Body of pancreas (tissue), 4 donors: ENCODE results near the gene GSK3B.

Experiments used
- POLR2A ChIP-seq, 3 donors: fragments of 450-650 bp; IDR thresholded peaks; one replicate each; pipeline ENCODE4 v1.6.1; 2016; ENCODE audit warnings: antibody characterized with exemption in 3 of 3, mild to moderate bottlenecking in 2 of 3
- TF ChIP-seq, protein P1 (sequence below), 7 experiments: fragments of 450-650 bp in 4 of 7; fragments of 200-600 bp in 3 of 7; sonication (generic) in 3 of 7; IDR thresholded peaks; one replicate each; pipeline ENCODE4 v1.5.1; 2016 to 2019; ENCODE audit warnings: antibody characterized with exemption in 7 of 7

GRCh38 chr3:119849126-119849525 is 245.1 kb downstream of the GSK3B start:
- TF ChIP-seq POLR2A (IDR thresholded peaks at IDR 0.05) = no peak
- TF ChIP-seq, protein P1, sequence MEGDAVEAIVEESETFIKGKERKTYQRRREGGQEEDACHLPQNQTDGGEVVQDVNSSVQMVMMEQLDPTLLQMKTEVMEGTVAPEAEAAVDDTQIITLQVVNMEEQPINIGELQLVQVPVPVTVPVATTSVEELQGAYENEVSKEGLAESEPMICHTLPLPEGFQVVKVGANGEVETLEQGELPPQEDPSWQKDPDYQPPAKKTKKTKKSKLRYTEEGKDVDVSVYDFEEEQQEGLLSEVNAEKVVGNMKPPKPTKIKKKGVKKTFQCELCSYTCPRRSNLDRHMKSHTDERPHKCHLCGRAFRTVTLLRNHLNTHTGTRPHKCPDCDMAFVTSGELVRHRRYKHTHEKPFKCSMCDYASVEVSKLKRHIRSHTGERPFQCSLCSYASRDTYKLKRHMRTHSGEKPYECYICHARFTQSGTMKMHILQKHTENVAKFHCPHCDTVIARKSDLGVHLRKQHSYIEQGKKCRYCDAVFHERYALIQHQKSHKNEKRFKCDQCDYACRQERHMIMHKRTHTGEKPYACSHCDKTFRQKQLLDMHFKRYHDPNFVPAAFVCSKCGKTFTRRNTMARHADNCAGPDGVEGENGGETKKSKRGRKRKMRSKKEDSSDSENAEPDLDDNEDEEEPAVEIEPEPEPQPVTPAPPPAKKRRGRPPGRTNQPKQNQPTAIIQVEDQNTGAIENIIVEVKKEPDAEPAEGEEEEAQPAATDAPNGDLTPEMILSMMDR (IDR thresholded peaks at IDR 0.05) = no peak
